ENCODE data around the gene CALML5.

Gene CALML5

DNA sequence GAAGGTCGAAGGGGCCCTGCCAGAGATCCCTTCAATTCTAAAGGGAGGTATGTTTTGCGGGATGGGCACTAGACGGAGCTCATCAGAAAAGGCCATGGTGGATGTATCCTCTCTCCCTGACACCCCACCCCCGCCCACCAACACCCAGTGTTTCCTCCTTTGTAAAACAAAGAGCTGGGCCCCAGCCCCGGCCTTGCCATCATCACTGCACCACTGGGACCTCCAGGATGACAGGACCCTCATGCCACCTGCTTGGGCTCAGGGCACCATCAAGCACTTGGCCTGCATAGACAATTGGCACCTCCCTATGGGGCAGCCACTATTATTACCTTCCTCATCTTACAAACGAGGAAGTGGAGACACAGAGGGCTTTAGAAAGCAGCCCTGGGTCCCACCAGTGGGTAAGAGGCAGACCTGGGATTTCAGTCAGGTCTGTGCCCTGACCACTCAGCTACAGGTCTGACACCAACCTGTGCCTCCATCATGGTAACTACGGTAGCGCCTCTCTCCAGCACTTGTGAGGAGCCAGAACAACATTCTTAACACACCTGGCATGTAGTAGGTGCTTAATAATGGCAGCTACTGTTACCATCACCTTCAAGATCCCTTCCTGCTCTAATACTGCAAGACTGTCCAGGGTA lies 27.4 kb upstream of the CALML5 start:
- WGBS, 2 experiments = 87% methylated on average over 8 of the region's 8 CpGs
- H3K36me3 ChIP-seq (ENCODE audit: control insufficient read depth, insufficient read depth, low read length) = no peaks in the 10 kb centered on the region
- peaks cover 1% of the 10 kb centered on the region for H3K9me3 ChIP-seq (ENCODE audit: control insufficient read depth, low read length)

GRCh38 chr10:5525561-5526341 lies 26.4 kb upstream of the CALML5 start:
- no peak overlapping the region for H3K27ac ChIP-seq (ENCODE audit: insufficient read depth, low read depth, low read length, poor library complexity, severe bottlenecking)
- no peaks in the 10 kb centered on the region for H3K9me3 ChIP-seq (ENCODE audit: control insufficient read depth, low read length)
- H3K27me3 ChIP-seq (ENCODE audit: control insufficient read depth, insufficient read depth, low read length, poor library complexity, severe bottlenecking) = no peaks in the 10 kb centered on the region
- H3K36me3 ChIP-seq (ENCODE audit: control insufficient read depth, insufficient read depth, low read length) = no peaks in the 10 kb centered on the region
- no peaks in the 10 kb centered on the region for H3K4me1 ChIP-seq (ENCODE audit: control insufficient read depth, insufficient read depth, low read length)
- WGBS, 2 experiments = 90 to 91% methylated on average over 34 of the region's 34 CpGs
- no peak overlapping the region for H3K4me3 ChIP-seq (ENCODE audit: insufficient read depth, low read depth, low read length)

More for the DNA sequence above, 27.4 kb upstream of the CALML5 start:
- Histone ChIP-seq H3K4me1 (ENCODE audit: control insufficient read depth, insufficient read depth, low read length) (no peaks in the 10 kb centered on the region), H3K27ac (ENCODE audit: insufficient read depth, low read depth, low read length, poor library complexity, severe bottlenecking) (no peak overlapping the region), H3K27me3 (ENCODE audit: control insufficient read depth, insufficient read depth, low read length, poor library complexity, severe bottlenecking) (no peaks in the 10 kb centered on the region), H3K4me3 (ENCODE audit: insufficient read depth, low read depth, low read length) (no peak overlapping the region)

GRCh38 chr10:5524641-5525560 lies 25.5 kb upstream of the CALML5 start, which contains the start of gene CALML3:
Gene CALML3 (plus strand): TSS chr10:5524961. CDS start chr10:5525086, 125 bp downstream.
- Histone ChIP-seq H3K27ac (ENCODE audit: insufficient read depth, low read depth, low read length, poor library complexity, severe bottlenecking) (no peak within 1 kb of the TSS), H3K4me1 (ENCODE audit: control insufficient read depth, insufficient read depth, low read length) (no peaks in the 10 kb centered on the region)
- 94 to 95% methylated on average over 64 of the region's 64 CpGs for WGBS, 2 experiments

GRCh38 chr10:5523796-5524574 lies 24.6 kb upstream of the CALML5 start:
- H3K4me3 ChIP-seq (ENCODE audit: insufficient read depth, low read depth, low read length) = no peak overlapping the region
- whole genome bisulfite sequencing, 2 experiments = 90 to 95% methylated on average over 11 of the region's 11 CpGs

More at GRCh38 chr10:5524641-5525560, 25.5 kb upstream of the CALML5 start, which contains the start of gene CALML3:
- no peaks in the 10 kb centered on the region for H3K27me3 ChIP-seq (ENCODE audit: control insufficient read depth, insufficient read depth, low read length, poor library complexity, severe bottlenecking)
- H3K36me3 ChIP-seq (ENCODE audit: control insufficient read depth, insufficient read depth, low read length) = no peaks in the 10 kb centered on the region
- no peaks in the 10 kb centered on the region for H3K9me3 ChIP-seq (ENCODE audit: control insufficient read depth, low read length)
- H3K4me3 ChIP-seq (ENCODE audit: insufficient read depth, low read depth, low read length) = no peak within 1 kb of the TSS

DNA sequence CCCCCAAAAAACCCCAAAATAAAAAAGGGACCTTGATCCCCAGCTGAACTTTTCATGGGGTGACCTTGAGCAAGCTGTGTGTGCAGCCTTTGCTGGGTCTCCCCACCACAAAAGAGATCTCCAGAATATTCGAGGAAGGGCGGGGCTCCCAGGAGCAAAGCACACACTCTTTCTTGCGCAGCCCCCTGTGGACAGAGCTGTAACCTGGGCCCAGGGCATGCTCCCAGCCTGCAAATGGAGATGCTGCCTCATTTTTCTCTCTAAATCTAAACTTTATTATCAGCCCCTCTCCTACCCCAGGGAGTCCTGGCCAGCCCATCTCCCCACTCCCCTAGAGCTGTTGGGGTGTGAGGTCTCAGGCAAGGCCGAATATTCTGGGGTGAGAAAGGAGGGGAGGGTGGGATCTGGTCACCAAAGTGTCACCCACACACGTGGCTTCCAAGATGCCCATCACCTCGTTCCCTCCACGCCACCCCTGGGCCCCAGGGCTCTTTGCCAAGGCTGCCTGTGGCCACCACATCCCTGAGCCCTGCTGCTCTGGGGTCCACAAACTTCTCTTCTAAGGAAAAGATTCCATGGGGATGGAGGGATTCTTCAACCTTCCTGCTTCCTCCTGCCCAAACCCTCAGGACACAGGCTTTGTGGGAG lies 23.7 kb upstream of the CALML5 start:
- H3K4me1 ChIP-seq (ENCODE audit: control insufficient read depth, insufficient read depth, low read length) = no peaks in the 10 kb centered on the region
- H3K9me3 ChIP-seq (ENCODE audit: control insufficient read depth, low read length) = no peaks in the 10 kb centered on the region
- no peaks in the 10 kb centered on the region for H3K27me3 ChIP-seq (ENCODE audit: control insufficient read depth, insufficient read depth, low read length, poor library complexity, severe bottlenecking)
- H3K4me3 ChIP-seq (ENCODE audit: insufficient read depth, low read depth, low read length) = no peak overlapping the region
- H3K27ac ChIP-seq (ENCODE audit: insufficient read depth, low read depth, low read length, poor library complexity, severe bottlenecking) = no peak overlapping the region
- H3K36me3 ChIP-seq (ENCODE audit: control insufficient read depth, insufficient read depth, low read length) = no peaks in the 10 kb centered on the region
- 88 to 94% methylated on average over 6 to 7 of the region's 7 CpGs for WGBS, 2 experiments

More at GRCh38 chr10:5523796-5524574, 24.6 kb upstream of the CALML5 start:
- no peaks in the 10 kb centered on the region for H3K27me3 ChIP-seq (ENCODE audit: control insufficient read depth, insufficient read depth, low read length, poor library complexity, severe bottlenecking)
- no peaks in the 10 kb centered on the region for H3K4me1 ChIP-seq (ENCODE audit: control insufficient read depth, insufficient read depth, low read length)
- no peak overlapping the region for H3K27ac ChIP-seq (ENCODE audit: insufficient read depth, low read depth, low read length, poor library complexity, severe bottlenecking)
- no peaks in the 10 kb centered on the region for H3K9me3 ChIP-seq (ENCODE audit: control insufficient read depth, low read length)
- H3K36me3 ChIP-seq (ENCODE audit: control insufficient read depth, insufficient read depth, low read length) = no peaks in the 10 kb centered on the region

GRCh38 chr10:5519054-5519453 lies 19.7 kb upstream of the CALML5 start:
- Histone ChIP-seq H3K4me3 (ENCODE audit: insufficient read depth, low read depth, low read length) (no peak overlapping the region), H3K4me1 (ENCODE audit: control insufficient read depth, insufficient read depth, low read length) (peaks cover 7% of the 10 kb centered on the region), H3K9me3 (ENCODE audit: control insufficient read depth, low read length) (no peaks in the 10 kb centered on the region), H3K27me3 (ENCODE audit: control insufficient read depth, insufficient read depth, low read length, poor library complexity, severe bottlenecking) (no peaks in the 10 kb centered on the region), H3K36me3 (ENCODE audit: control insufficient read depth, insufficient read depth, low read length) (no peaks in the 10 kb centered on the region), H3K27ac (ENCODE audit: insufficient read depth, low read depth, low read length, poor library complexity, severe bottlenecking) (no peak overlapping the region)
- 94 to 95% methylated on average over 3 of the region's 3 CpGs for WGBS, 2 experiments

DNA sequence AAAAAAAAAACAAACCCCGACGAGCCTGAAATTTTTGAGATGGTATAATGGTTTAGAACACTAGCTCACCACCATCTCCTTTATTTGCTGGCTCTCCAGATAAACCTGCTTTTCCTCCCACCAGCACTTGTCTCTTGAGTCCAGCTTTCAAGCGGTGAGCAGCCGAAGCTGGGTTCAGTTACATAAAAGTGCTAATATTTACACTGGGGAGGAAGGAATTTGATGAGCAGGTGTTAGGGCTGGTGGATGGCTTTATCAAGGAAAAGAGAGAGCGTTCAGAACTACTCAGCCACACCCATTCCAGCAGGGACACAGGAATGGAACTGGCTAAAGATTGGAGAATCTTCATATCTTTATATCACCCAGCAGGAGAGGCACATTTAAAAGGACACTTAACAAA lies 18.8 kb upstream of the CALML5 start:
- H3K27ac ChIP-seq (ENCODE audit: insufficient read depth, low read depth, low read length, poor library complexity, severe bottlenecking) = no peak overlapping the region
- no peak overlapping the region for H3K4me3 ChIP-seq (ENCODE audit: insufficient read depth, low read depth, low read length)
- H3K27me3 ChIP-seq (ENCODE audit: control insufficient read depth, insufficient read depth, low read length, poor library complexity, severe bottlenecking) = no peaks in the 10 kb centered on the region
- no peaks in the 10 kb centered on the region for H3K9me3 ChIP-seq (ENCODE audit: control insufficient read depth, low read length)
- 88 to 91% methylated on average over 3 of the region's 5 CpGs for WGBS, 2 experiments
- H3K4me1 ChIP-seq (ENCODE audit: control insufficient read depth, insufficient read depth, low read length) = peaks cover 7% of the 10 kb centered on the region
- no peaks in the 10 kb centered on the region for H3K36me3 ChIP-seq (ENCODE audit: control insufficient read depth, insufficient read depth, low read length)

DNA sequence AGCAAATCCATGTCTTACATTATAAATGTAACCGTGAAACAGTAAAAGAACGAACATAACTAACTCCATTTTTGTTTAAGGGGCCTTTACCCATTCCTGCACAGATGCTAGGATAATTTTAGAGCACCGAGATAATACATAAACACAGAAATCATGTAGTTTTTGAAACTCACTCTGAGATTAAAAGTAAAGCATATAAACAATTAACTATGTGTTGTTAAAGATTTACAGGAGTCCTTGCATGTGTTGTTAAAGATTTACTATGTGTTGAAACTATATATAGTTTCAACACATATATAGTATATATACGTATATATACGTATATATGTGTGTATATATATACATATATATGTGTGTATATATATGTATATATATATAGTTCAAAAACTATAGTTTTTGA lies 18.2 kb upstream of the CALML5 start:
- Histone ChIP-seq H3K4me3 (ENCODE audit: insufficient read depth, low read depth, low read length) (no peak overlapping the region), H3K36me3 (ENCODE audit: control insufficient read depth, insufficient read depth, low read length) (no peaks in the 10 kb centered on the region), H3K4me1 (ENCODE audit: control insufficient read depth, insufficient read depth, low read length) (peaks cover 12% of the 10 kb centered on the region), H3K27me3 (ENCODE audit: control insufficient read depth, insufficient read depth, low read length, poor library complexity, severe bottlenecking) (no peaks in the 10 kb centered on the region), H3K9me3 (ENCODE audit: control insufficient read depth, low read length) (no peaks in the 10 kb centered on the region), H3K27ac (ENCODE audit: insufficient read depth, low read depth, low read length, poor library complexity, severe bottlenecking) (no peak overlapping the region)
- 95 to 100% methylated on average over 2 to 3 of the region's 5 CpGs for WGBS, 2 experiments

Data from ectodermal cell (in vitro differentiated cells).